Inflammatory macrophage (primary cell): ENCODE data around the gene SEPHS1.
"Not testable (repeated sequence)": the region's sequence is repeated elsewhere in the genome, so short reads cannot be mapped to it uniquely, and the experiment has no call there.

ENCODE experiments used
- DNase-seq, 2 donors: peaks; one replicate each; pipeline ENCODE4 v3.0.0-alpha.2; 2020 to 2022

The SEPHS1 gene

GRCh38 chr10:13322615-13323148 is 25.4 kb downstream of the SEPHS1 start:
- DNase-seq, result no peak

- no peak for DNase-seq
These were observed 26.5 kb downstream of the SEPHS1 start for GRCh38 chr10:13321576-13321975.

- DNase-seq, result no peak
These were observed 28.9 kb downstream of the SEPHS1 start for GRCh38 chr10:13319166-13319565.

GRCh38 chr10:13317474-13317873 is 30.6 kb downstream of the SEPHS1 start:
- no peak for DNase-seq

GRCh38 chr10:13316635-13317311 is 31.3 kb downstream of the SEPHS1 start:
- no peak for DNase-seq

- DNase-seq, result no peak
These were observed 32.7 kb downstream of the SEPHS1 start for GRCh38 chr10:13315361-13315760.

GRCh38 chr10:13311177-13311575 is 36.9 kb downstream of the SEPHS1 start:
- no peak for DNase-seq

- DNase-seq, result no peak
These were observed 37.4 kb downstream of the SEPHS1 start for GRCh38 chr10:13310518-13311176.

- no peak for DNase-seq
These were observed 38.3 kb downstream of the SEPHS1 start for GRCh38 chr10:13309792-13310191.

GRCh38 chr10:13308096-13308495 is 40.0 kb downstream of the SEPHS1 start:
- DNase-seq, result no peak

GRCh38 chr10:13306103-13306502 is 42.0 kb downstream of the SEPHS1 start:
- DNase-seq, result no peak

GRCh38 chr10:13302821-13303555 is 45.1 kb downstream of the SEPHS1 start:
- DNase-seq, result no peak

- DNase-seq, result peak; percentile 86 to 91
These were observed 48.4 kb downstream of the SEPHS1 start, which contains the start of gene PHYH for GRCh38 chr10:13299437-13300287. Gene PHYH, minus strand, starts transcription at chr10:13300064. Its CDS starts 22 bp downstream, at chr10:13300042.

GRCh38 chr10:13298748-13299436 is 49.2 kb downstream of the SEPHS1 start:
- no peak for DNase-seq

- DNase-seq, result no peak
These were observed 51.6 kb downstream of the SEPHS1 start for GRCh38 chr10:13296476-13296875.

- no peak for DNase-seq
These were observed 53.3 kb downstream of the SEPHS1 start for GRCh38 chr10:13294784-13295183.

- DNase-seq, result peak in 1 of 2 donors; percentile 4
These were observed 56.0 kb downstream of the SEPHS1 start for GRCh38 chr10:13291821-13292773.

- no peak for DNase-seq
These were observed 57.0 kb downstream of the SEPHS1 start for GRCh38 chr10:13291061-13291460.

GRCh38 chr10:13284050-13284449 is 64.0 kb downstream of the SEPHS1 start:
- no peak for DNase-seq

- not testable (repeated sequence) for DNase-seq
These were observed 65.7 kb downstream of the SEPHS1 start for GRCh38 chr10:13282348-13282747.
